Measurements from ENCODE around the gene GPAT3. TPM values are rescaled to one million over a fixed set of nuclear protein-coding genes. Genes with fewer than 3 reads are reported as not detected.

GPAT3 gene
- total RNA-seq, 1 donor from 2014 or later, result 16.0 TPM

DNA sequence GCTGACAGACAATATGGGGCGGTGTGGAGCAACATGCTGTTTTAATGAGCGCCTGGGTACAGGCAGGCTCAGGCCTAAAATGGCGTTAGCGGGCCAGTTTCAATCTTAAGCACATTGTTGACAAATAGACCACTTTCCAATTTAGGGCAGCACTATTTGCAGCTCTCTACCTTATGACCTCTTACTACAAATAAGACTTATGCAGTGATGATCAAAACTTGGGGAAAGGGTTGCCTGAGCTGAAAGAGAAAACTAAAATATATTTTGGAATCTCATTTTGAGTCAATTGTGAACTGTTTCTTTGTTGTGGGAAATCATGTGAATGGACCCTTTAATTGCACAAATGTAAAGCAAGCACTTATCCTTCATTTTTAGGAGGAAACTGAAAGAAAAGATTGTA, 25.5 kb upstream of the GPAT3 start:
- no peaks in the 10 kb centered on the region for H3K9me3 Mint-ChIP-seq (ENCODE audit: unreplicated experiment)
- TF ChIP-seq, protein P1, sequence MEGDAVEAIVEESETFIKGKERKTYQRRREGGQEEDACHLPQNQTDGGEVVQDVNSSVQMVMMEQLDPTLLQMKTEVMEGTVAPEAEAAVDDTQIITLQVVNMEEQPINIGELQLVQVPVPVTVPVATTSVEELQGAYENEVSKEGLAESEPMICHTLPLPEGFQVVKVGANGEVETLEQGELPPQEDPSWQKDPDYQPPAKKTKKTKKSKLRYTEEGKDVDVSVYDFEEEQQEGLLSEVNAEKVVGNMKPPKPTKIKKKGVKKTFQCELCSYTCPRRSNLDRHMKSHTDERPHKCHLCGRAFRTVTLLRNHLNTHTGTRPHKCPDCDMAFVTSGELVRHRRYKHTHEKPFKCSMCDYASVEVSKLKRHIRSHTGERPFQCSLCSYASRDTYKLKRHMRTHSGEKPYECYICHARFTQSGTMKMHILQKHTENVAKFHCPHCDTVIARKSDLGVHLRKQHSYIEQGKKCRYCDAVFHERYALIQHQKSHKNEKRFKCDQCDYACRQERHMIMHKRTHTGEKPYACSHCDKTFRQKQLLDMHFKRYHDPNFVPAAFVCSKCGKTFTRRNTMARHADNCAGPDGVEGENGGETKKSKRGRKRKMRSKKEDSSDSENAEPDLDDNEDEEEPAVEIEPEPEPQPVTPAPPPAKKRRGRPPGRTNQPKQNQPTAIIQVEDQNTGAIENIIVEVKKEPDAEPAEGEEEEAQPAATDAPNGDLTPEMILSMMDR (IDR thresholded peaks at IDR 0.05; ENCODE audit: unreplicated experiment), result no peak
- peaks cover 2% of the 10 kb centered on the region for H3K27me3 Mint-ChIP-seq (ENCODE audit: unreplicated experiment)
- no peak for DNase-seq (ENCODE audit: low spot score)
- H3K36me3 Mint-ChIP-seq (ENCODE audit: low read depth, unreplicated experiment), result no peaks in the 10 kb centered on the region
- no peak overlapping the region for H3K27ac Mint-ChIP-seq (ENCODE audit: unreplicated experiment)
- H3K4me1 Mint-ChIP-seq (ENCODE audit: unreplicated experiment), result no peaks in the 10 kb centered on the region
- H3K4me3 Mint-ChIP-seq (ENCODE audit: unreplicated experiment), result no peak overlapping the region

DNA sequence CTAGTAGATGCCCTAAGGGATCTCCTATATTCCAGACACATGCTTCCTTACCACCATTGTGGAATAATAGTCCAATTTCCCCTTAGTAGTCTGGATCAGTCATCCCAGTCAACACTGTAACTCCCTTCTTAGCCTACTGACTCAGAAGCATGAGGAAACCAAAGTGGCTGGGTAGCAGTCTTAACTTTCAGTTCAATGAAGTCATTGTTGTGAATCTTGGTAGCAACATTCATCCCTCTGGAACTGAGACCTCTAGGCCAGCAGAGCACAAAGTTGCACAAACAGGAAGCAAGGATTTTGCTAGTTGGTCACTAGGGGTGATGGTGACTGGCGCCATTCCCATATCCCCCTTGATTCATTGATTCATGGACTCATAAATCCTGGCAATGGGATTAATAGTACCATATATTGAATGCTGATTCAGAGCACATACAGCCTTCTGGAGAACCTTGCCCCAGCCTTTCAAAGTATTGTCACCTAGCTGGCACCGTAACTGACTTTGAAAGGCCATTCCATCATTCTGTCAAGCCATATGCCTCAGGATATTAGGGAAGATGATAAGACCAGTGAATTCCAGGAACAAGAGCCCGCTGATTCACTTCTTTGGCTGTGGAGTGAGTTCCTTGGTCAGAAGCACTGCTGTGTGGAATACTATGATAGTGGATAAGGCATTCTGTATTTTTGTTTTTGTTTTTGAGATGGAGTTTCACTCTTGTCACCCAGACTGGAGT, 19.7 kb upstream of the GPAT3 start:
- H3K4me1 Mint-ChIP-seq (ENCODE audit: unreplicated experiment), result no peaks in the 10 kb centered on the region
- TF ChIP-seq, protein P1 (IDR thresholded peaks at IDR 0.05; ENCODE audit: unreplicated experiment), result no peak
- no peaks in the 10 kb centered on the region for H3K36me3 Mint-ChIP-seq (ENCODE audit: low read depth, unreplicated experiment)
- H3K27ac Mint-ChIP-seq (ENCODE audit: unreplicated experiment), result no peak overlapping the region
- no peak overlapping the region for H3K4me3 Mint-ChIP-seq (ENCODE audit: unreplicated experiment)
- H3K9me3 Mint-ChIP-seq (ENCODE audit: unreplicated experiment), result no peaks in the 10 kb centered on the region
- H3K27me3 Mint-ChIP-seq (ENCODE audit: unreplicated experiment), result peaks cover 2% of the 10 kb centered on the region
- DNase-seq (ENCODE audit: low spot score), result no peak

DNA sequence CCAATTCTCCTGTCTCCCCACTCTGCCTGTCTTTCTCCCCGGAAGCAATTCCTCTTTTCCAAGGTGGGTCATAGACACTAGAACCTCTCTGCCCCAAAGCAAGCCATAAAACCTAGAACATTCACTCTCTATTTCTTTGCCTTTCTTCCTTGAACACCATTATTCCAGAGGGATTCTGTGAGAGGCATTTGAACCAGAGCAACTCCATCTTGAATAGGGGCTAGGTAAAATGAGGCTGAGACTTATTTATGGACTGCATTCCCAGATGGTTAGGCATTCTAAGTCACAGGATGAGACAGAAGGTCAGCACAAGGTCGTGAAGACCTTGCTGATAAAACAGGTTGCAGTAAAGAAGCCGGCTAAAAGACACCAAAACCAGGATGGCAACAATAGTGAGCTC, 13.7 kb upstream of the GPAT3 start:
- H3K36me3 Mint-ChIP-seq (ENCODE audit: low read depth, unreplicated experiment), result peaks cover 3% of the 10 kb centered on the region
- DNase-seq (ENCODE audit: low spot score), result no peak
- H3K4me3 Mint-ChIP-seq (ENCODE audit: unreplicated experiment), result no peak overlapping the region
- TF ChIP-seq, protein P1 (IDR thresholded peaks at IDR 0.05; ENCODE audit: unreplicated experiment), result no peak
- no peaks in the 10 kb centered on the region for H3K4me1 Mint-ChIP-seq (ENCODE audit: unreplicated experiment)
- no peaks in the 10 kb centered on the region for H3K27me3 Mint-ChIP-seq (ENCODE audit: unreplicated experiment)
- H3K27ac Mint-ChIP-seq (ENCODE audit: unreplicated experiment), result no peak overlapping the region
- no peaks in the 10 kb centered on the region for H3K9me3 Mint-ChIP-seq (ENCODE audit: unreplicated experiment)

DNA sequence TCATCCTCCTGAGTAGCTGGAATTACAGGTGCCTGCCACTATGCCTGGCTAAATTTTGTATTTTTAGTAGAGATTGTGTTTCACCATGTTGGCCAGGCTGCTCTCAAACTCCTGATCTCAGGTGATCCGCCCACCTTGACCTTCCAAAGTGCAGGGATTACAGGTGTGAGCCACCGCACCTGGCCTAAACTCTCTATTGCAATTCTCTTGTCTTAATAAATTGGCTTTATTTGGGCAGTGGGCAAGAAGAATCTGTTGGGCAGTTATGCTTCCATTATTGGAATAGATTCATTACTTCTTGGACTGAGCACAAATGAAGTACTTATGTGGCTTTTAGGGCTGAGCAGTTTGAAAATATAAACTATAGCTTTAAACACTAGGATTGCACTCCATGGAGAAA, 8.2 kb upstream of the GPAT3 start:
- Mint-ChIP-seq H3K36me3 (ENCODE audit: low read depth, unreplicated experiment) (peaks cover 3% of the 10 kb centered on the region), H3K27me3 (ENCODE audit: unreplicated experiment) (no peaks in the 10 kb centered on the region), H3K4me3 (ENCODE audit: unreplicated experiment) (no peak overlapping the region), H3K27ac (ENCODE audit: unreplicated experiment) (no peak overlapping the region), H3K4me1 (ENCODE audit: unreplicated experiment) (no peaks in the 10 kb centered on the region), H3K9me3 (ENCODE audit: unreplicated experiment) (no peaks in the 10 kb centered on the region)
- DNase-seq (ENCODE audit: low spot score), result no peak
- TF ChIP-seq, protein P1 (IDR thresholded peaks at IDR 0.05; ENCODE audit: unreplicated experiment), result no peak

Measured in endothelial cell (in vitro differentiated cells).